Measurements from ENCODE around the gene CUL4A.
"Not testable (repeated sequence)": the region's sequence is repeated elsewhere in the genome, so short reads cannot be mapped to it uniquely, and the experiment has no call there.

Gene CUL4A

DNA sequence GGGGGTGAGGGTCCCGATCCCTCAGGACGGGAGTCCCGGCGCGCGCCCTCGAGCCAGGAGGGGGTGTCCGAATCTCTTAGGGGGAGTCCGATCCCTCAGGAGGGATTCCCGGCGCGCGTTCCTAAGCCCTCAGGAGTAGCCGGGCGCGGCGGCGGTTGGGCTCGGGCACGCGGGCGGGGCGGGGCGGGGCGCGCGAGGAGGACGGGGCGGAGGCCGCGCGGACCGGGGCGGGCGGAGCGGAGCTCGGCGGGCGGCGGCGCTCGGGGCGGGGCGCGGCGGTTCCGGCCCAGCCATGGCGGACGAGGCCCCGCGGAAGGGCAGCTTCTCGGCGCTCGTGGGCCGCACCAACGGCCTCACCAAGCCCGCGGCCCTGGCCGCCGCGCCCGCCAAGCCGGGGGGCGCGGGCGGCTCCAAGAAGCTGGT lies at the start of gene CUL4A:
TSS of gene CUL4A (plus strand) at position 278 of the 423 bp plus-strand sequence. CDS start at position 293, 15 bp downstream.
- peak; percentile 76 for DNase-seq

DNA sequence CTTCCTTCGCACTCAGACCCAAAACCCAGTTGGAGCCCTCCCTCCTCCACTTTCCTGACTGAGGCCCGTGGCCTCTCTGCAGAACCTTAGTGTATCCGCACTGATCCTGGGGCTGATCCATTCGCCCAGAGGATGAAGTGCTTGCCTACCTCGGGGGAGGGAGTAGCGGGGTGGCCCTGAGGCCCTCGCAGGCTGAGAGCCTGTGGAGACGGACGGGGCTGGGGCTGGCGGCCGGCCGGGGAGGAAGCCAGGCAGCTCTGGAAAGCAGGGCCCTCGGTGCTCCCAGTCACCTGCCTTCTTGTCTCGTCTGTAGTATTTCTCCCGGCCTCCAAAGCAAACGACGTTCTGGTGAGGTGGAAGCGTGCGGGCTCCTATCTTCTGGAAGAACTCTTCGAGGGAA lies 49.7 kb upstream of the CUL4A start:
- no peak for DNase-seq

DNA sequence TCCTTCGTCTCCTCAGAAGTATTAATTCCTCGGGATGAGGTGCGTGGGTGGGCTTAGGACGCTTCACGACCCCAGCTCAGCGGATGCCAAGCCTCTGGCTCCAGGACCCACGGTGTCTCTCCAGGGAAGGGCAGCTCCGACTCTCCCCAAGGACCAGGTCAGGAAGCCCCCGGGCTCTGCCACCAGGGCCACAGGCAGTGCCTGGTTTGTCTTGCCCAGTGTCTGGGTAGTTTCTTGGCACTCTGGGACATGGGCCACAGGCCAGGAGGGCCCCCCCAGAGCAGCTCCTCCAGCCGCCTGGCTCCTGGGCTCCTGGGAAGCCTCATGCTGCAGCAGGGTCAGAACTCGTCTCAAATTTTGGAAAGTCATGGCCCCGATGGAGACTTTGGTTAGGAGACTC lies 48.4 kb upstream of the CUL4A start:
- no peak for DNase-seq

DNA sequence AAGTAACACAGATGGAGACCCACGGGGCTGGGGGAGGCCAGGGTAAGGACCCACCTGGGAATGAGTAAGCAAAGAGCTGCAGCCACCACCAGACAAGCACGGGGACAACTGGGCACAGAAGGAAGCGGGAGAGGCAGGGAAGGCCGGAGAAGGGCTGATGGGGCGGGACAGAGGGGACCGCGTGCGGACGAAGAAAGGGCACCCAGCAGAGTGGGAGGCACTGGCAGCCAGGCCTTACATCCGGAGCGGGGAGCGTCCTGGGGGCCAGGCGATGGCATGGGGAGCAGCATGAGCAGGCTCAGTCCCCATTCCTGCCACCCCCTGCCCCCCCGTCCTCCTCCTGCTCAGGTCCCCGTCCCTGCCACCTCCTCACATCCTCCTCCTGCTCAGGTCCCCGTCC lies 48.0 kb upstream of the CUL4A start:
- no peak for DNase-seq

DNA sequence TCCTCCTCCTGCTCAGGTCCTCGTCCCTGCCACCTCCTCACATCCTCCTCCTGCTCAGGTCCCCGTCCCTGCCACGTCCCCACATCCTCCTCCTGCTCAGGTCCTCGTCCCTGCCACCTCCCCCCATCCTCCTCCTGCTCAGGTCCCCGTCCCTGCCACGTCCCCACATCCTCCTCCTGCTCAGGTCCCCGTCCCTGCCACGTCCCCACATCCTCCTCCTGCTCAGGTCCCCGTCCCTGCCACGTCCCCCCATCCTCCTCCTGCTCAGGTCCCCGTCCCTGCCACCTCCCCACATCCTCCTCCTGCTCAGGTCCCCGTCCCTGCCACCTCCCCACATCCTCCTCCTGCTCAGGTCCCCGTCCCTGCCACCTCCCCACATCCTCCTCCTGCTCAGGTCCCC lies 47.4 kb upstream of the CUL4A start:
- DNase-seq, result not testable (repeated sequence)

DNA sequence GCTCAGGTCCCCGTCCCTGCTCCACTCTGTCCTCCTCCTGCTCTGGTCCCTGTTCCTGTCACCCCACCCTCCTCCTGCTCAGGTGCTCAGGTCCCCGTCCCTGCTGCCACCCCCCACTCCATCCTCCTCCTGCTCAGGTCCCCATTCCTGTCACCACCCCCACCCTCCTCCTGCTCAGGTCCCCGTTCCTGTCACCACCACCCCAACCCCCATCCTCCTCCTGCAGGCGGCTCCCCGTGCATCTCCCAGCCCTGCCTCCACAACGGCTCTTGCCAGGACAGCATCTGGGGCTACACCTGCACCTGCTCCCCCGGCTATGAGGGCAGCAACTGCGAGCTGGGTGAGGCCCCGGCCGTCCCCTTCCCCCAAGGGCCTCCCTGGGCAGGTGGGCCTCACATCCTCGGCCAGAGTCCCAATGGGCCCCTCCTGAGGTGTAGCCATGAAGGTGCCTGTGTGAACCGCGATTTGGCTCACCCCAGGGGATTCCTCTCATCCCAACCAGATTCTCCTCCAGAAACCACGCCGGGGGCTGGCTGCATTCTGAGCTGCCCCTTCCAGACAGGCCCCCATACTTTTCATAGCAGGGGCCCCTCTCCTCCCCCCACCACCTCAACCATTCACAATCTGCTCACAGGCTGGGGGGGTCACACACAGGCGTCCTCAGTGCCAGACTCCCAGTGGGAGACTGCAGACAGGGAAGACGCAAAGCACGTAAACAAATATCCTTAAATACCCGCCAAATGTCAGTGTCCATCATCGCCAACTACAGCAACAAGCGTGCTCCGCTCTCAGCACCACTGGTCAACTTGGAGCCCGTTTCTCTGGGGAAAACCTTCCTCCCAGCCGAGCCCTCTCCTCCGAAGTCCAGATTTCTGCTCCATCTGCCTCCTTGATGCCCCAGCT lies 46.4 kb upstream of the CUL4A start:
- no peak for DNase-seq

DNA sequence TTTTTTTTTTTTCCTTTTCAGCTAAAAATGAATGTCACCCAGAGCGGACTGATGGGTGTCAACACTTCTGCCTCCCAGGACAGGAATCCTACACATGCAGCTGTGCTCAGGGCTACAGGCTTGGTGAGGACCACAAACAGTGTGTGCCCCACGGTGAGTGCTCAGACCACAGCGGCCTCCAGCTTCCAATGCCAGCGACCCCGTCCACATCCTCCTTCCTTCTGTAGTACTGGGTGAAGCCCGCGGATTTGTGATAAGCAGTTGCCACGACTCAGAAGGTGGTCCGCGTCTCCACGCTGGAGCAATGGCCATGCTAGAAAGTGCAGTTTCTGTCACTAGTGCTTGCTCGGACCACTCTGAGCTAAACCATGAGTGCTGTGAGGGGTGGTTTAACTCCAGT lies 44.9 kb upstream of the CUL4A start:
- no peak for DNase-seq

DNA sequence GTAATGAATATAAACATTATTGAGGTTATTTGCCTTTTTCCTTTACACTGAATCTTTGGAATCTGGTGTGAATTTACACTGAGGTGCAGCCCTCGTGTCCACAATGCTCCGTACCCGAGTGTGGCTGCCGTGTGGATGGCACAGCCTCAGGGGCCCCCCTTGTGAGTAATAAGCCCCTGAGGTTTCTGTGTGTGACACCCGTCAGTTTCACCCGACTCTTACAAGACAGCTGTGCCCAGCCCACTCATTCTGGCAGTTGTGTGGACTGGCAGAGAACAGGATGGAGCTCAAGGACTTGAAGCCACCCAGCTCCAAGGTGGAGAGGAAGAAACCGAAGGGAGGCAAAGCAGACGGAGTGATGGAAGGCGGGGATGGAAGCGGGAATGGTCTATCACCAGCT lies 43.1 kb upstream of the CUL4A start:
- DNase-seq, result no peak

DNA sequence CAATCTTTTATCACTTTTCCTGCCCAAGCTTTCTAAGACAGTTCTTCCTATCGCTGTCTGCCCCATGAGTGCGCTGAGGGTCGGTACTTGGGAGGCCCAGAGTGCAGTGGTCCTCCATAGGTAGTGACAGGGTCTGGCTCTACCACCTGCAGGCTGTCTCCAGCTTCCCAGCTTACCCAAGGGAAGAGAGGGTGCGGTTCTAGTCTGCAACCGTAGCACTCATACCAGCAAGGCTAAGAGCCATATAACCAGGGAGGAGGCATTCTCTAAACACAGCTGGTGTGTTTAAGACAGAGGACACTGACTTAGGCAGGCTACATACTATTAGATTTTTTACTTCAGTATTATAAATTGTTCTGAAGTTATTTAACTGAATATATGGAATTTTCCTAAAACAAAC lies 42.7 kb upstream of the CUL4A start:
- DNase-seq, result no peak

DNA sequence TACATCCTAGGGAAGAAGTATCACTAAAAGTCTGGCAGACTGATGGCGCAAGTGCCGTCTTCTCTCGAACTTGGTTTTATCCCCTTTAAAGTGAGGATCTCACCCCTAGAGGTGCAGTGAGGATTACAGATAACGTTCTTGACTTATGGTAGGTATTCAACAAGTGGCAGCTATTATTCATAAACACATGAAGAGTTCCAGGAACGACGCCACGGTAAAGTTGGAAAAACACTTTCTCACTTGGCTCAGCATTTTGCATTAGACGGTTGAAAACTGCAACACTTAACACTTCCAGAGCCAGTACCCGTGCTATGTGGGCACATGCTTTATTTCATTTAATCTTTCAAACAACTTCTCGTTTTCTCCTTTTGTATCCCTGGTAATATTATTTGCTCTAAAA lies 42.3 kb upstream of the CUL4A start:
- DNase-seq, result no peak

DNA sequence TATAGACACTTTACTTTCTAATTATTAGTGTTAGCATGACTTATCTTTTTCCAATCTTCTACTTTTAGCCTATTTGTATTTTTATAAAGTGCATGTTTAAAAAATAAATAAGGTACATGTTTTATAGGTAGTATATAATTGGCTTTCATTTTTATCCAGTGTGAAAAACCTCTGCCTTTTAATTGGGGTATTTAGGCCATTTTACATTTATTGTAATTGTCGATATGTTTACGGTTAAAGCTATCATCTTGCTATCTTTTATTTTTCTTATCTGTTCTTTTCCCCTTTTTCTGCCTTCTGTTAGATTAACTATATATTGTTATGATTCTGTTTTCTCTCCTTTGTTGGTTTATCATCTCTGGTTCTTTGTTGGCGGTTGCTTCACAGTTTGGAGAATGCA lies 41.8 kb upstream of the CUL4A start:
- DNase-seq, result no peak

DNA sequence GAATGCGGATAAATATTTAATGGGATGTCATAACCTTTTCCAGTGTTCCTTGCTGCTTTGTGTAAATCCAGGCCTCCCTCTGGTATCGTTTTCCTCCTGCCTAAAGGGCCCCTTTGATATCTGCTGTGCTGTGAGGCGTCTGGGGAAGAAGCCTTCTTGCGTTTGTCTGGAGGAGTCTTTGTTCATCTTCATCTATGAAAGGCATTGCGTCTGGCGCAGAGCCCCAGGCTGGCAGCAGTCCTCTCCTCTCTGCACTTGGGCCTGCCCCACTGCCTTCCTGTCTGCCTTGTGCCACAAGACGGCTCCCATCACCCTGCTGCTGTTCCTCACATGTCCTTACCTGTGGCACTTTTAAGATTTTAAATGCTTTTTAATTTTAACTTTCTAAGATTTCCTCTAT lies 41.2 kb upstream of the CUL4A start:
- no peak for DNase-seq

DNA sequence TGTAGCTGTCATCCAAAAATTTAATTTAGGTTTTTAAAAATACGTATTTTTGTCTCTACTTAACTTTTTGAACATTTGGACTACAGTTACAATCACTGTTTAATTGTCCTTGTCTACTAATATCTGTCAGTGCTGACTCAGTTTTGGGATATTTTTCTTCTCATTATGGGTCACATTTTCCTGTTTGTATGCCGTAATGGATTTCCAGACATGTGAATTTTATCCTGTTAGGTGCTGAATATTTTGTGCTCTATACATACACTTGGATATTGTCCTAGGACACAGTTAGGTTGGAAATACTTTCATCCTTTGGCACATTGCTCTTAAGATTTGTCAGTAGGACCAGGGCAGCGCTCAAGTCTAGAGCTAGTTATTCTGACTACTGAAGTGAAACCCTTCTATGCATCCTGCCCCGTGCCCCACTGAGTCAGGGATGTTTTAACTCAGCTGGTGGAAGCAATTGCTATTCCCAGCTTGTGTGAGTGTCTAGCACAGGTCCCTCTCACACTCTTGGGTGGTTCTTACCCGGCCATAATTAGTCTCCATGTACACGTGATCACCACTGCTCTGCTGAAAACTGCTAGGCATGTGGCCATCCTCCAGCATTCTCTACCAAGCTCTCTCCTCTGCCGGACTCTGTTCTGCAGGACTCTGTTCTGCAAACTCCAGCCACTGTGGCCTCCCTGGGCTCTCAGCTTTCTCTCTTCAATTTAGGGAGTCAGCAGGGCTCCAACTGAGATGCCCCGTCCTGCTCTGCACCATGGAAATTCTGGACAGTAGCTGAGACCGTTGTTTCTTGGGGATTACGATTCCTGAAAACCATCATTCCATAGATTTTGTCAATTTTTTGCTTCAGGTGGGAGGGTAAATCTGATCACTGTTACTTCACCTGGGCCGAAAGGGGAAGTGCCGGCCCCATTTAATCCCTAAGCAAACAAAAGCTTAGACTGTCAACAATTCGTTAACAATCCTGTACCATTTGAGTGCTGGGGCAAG lies 39.8 kb upstream of the CUL4A start:
- DNase-seq, result no peak

DNA sequence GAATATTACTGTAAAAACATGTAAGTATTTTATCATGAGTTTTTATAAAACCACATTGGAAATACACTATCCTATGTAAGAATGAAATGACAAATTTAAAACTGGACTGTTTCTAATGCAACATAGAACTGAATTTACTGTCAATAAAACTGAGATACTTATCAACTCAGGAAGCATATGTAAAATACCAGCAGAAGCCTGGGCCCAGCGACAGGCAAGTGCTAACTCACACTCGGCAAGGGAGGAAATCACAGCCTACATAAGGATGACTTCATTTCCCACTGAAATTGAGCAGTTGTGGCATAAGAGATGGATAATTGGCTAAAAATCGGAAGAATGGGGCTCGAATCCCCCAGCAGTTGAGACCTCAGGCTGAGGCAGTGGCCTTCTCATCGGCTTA lies 38.9 kb upstream of the CUL4A start:
- no peak for DNase-seq

DNA sequence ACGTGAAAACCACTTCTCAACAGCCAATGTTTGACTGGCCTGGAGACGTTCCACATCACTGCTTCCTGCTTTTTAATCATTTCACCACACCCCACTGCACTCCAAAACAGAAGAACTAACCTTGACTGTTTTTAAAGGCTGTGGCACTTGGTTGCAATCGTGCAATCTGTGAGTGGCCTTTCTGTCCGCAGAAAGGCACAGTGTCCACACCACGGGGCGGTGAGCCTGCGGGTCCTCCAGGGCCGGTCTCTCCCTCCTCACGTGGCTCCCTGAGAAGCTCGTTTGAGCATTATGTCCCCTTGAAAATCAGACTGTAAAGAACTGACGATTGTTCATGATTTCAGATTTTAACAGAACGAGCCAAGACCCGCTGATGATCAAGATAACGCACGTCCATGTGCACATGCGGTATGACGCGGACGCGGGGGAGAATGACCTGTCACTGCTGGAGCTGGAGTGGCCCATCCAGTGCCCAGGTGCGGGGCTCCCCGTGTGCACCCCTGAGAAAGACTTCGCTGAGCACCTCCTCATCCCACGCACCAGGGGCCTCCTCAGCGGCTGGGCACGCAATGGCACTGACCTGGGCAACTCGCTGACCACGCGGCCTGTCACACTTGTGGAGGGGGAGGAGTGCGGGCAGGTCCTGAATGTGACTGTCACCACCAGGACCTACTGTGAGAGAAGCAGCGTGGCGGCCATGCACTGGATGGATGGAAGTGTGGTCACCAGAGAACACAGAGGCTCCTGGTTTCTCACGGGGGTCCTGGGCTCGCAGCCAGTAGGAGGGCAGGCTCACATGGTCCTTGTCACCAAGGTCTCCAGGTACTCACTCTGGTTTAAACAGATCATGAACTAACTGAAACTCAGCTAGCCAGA lies 37.9 kb upstream of the CUL4A start:
- no peak for DNase-seq

DNA sequence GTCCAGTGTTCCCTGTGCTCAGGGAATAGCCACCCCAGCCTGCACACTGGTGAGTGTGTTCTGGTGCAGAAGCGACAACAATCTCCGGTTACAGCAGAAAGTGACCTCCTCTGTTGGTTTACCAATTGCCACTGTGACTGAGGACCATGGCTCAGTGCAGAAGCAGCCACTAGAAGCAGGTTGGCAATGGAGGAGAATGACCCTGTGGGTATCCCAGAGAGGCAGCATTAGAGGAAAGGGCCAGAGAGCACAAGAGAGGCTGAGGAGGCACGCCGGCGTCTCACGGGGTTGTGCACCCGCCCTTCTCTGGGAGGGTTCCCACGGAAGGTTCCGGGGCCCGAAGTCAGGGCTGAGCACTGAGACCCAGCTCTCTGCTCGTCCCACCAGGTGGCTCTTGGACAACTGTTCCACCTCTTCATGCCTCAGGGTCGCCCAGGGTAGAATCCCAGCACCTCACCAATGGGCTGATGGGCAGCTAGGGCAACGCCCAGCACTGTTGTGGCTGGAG lies 36.9 kb upstream of the CUL4A start:
- no peak for DNase-seq

DNA sequence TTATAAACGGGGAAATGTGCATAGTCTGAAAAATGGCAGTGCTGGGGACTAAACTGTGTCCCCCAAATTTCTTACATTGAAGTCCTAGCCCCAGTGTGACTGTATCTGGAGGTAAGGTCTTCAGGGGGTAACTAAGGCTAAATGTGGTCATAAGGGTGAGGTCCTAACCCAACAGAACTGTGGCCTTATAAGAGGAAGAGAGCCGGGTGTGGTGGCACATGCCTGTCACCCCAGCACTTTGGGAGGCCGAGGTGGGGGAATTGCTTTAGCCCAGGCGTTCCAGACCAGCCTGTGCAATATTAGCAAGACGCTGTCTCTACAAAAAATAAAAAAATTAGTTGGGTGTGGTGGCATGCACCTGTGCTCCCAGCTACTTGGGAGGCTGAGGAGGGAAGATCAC lies 33.1 kb upstream of the CUL4A start:
- DNase-seq, result peak; percentile 75

DNA sequence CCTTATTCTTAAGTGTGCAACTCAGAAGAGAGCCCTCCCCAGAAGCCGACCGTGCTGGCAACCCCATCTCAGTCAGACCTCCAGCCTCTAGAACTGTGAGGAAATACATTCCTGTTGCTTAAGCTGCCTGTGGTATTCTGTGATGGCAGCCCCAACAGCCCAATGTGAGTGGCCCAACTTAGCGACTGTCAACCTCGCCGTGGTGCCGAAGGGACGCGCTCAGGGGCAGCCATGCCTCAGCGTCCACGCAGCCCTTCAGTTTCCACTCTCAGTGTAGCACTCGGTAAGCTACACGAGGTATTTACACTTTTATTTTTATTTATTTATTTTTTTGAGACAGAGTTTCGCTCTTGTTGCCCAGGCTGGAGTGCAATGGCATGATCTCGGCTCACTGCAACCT lies 32.6 kb upstream of the CUL4A start:
- no peak for DNase-seq

DNA sequence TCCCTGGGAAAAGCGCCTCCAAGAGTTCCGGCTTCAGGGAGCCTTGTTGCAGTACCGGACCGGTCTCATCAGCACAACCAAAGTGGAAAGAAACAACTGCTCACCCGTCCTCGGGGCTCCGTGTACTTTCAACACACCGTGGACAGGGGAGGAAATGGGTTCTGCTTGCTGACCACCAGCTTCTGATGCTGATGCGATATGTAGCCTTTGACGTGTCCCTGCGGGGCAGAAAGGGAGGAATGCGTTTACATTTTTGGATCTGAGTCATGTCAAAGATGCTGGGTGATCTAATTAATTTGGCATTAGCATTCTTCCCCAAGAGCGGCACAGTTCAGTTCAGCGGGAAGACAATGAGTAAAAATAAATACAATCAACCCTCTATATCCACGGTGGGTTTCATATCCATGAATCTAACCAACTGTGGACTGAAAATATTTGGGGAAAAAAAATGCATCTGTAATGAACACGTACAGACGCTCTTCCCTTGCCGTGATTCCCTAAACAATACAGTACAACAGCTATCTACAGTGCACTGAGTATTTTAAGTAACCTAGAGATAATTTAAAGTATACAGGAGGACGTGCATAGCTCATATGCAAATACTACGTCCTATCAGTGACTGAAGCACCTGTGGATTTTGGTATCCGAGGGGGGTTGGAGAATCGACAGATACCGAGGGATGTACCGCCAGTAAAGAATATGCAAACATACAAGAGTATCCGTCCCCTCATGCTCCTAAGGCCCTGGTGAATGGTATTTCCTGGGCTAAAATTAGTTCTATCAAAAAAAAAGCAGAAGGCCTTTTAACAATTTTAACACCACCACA lies 31.1 kb upstream of the CUL4A start:
- no peak for DNase-seq

DNA sequence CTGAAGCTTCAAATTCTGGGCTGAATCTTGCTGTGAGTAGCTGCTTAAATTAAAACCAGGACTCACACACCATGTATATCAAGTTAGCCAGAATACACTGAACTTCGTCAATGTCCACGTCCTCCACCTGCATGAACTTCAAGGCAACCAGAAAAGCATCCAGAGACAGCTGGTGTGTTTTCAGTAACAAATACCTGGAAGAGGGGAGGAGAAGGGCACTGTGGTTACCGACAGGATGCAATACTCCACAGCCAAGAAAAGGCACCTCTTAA lies 30.6 kb upstream of the CUL4A start:
- no peak for DNase-seq

DNA sequence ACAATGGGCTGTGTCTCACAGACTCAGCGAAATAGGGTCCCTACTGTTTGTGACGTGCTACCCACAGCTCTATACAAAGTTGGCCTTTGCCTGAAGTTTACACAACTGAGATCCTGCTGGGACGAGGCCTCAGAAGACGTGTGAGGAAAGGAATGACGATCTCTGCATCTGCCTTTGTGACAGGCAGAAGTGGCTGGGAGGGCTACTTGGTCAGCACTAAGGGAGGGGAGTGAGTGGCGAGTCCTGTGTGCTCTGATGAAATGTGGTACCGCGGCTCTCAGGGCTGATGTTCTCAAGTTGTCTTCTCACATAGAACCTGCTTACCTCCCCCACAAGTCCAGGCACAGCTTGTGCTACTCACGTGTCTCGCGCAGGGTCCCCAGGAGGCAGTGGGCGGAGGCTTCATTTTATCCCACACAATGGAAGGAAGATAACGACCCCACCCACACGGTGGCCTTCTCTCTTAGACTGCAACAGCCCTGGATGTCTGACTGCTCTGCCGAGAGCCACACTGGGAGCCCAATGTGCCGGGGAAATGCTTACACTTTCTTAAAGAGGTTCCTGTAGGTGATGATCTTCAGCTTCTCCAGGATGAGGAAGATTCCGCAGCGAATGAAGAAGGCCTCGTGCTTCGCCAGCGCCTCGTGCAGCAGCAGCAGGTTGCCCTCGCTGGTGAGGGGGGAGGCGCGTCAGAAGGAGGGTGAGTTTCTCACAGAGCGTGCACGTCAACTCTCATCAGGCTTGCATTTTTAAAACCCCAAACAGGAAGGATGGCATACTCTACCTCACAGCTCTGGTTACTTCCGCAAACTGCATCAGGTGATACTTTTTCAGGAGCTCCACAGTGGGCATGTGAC lies 29.8 kb upstream of the CUL4A start:
- no peak for DNase-seq
